Measurements from ENCODE around the gene DYRK1A.

Gene DYRK1A

GRCh38 chr21:37566790-37567615 lies 200.4 kb downstream of the DYRK1A start:
- no peak for DNase-seq (ENCODE audit: low spot score)

- DNase-seq (ENCODE audit: low spot score), result no peak
Observed at GRCh38 chr21:37568415-37568814, 201.8 kb downstream of the DYRK1A start.

GRCh38 chr21:37568916-37569315 lies 202.3 kb downstream of the DYRK1A start:
- no peak for DNase-seq (ENCODE audit: low spot score)

GRCh38 chr21:37571442-37571841 lies 204.9 kb downstream of the DYRK1A start:
- DNase-seq (ENCODE audit: low spot score), result no peak

- DNase-seq (ENCODE audit: low spot score), result no peak
Observed at GRCh38 chr21:37574316-37574715, 207.7 kb downstream of the DYRK1A start.

GRCh38 chr21:37574751-37575150 lies 208.2 kb downstream of the DYRK1A start:
- DNase-seq (ENCODE audit: low spot score), result no peak

GRCh38 chr21:37575580-37575979 lies 209.0 kb downstream of the DYRK1A start:
- no peak for DNase-seq (ENCODE audit: low spot score)

All from Ammon's horn (tissue), 1 donor.